Brain microvascular endothelial cell (primary cell): ENCODE data around the gene ASB12.

Experiments used
- DNase-seq: peaks from one replicate; pipeline ENCODE4 v3.0.0-alpha.2; 2020
- H3K27ac ChIP-seq: fragments of 250-450 bp; sonication (Bioruptor Pico); 2 replicates; pipeline ENCODE4 v1.5.1; 2020; ENCODE audit warnings: mild to moderate bottlenecking, moderate library complexity
- H3K27me3 ChIP-seq: fragments of 250-450 bp; sonication (Bioruptor Pico); replicated peaks from 2 replicates; pipeline ENCODE4 v1.5.1; 2020; ENCODE audit warnings: mild to moderate bottlenecking
- H3K36me3 ChIP-seq: fragments of 250-450 bp; sonication (Bioruptor Pico); replicated peaks from 2 replicates; pipeline ENCODE4 v1.5.1; 2020; ENCODE audit warnings: mild to moderate bottlenecking
- H3K4me3 ChIP-seq: 2 replicates; pipeline ENCODE4 v1.5.1; 2011; ENCODE audit warnings: low read depth, mild to moderate bottlenecking, control low read depth, low read length, moderate library complexity
- CTCF ChIP-seq: IDR thresholded peaks from 2 replicates; pipeline ENCODE4 v1.5.1; 2011; ENCODE audit warnings: low read depth, mild to moderate bottlenecking, moderate library complexity, low read length, control low read depth, inconsistent platforms; ENCODE audit errors: missing control alignments
- in situ Hi-C: cut with HindIII; loops from 2 replicates; pipeline ENCODE4 v1.10.0; 2017; ENCODE audit warnings: low sequenced_read_pairs, low pct_ligation_motif_present

The ASB12 gene

GRCh38 chrX:64198036-64198435 lies 32.4 kb downstream of the ASB12 start:
- in situ Hi-C loops = no loop called here

GRCh38 chrX:64196606-64197005 lies 33.8 kb downstream of the ASB12 start:
- Histone ChIP-seq H3K4me3 (no peak overlapping the region), H3K27ac (no peak overlapping the region), H3K27me3 (no peaks in the 10 kb centered on the region), H3K36me3 (no peaks in the 10 kb centered on the region)
- in situ Hi-C loops = no loop called here
- no peak for TF ChIP-seq CTCF
- no peak for DNase-seq

More at GRCh38 chrX:64198036-64198435, 32.4 kb downstream of the ASB12 start:
- Histone ChIP-seq H3K4me3 (no peak overlapping the region), H3K36me3 (no peaks in the 10 kb centered on the region), H3K27ac (no peak overlapping the region), H3K27me3 (no peaks in the 10 kb centered on the region)
- no peak for TF ChIP-seq CTCF
- no peak for DNase-seq

- no peak for TF ChIP-seq CTCF
- H3K27ac ChIP-seq = no peak overlapping the region
- H3K27me3 ChIP-seq = no peaks in the 10 kb centered on the region
- in situ Hi-C loops = no loop called here
- DNase-seq = no peak
- no peaks in the 10 kb centered on the region for H3K36me3 ChIP-seq
- no peak overlapping the region for H3K4me3 ChIP-seq
Measured at GRCh38 chrX:64195862-64196261, 34.5 kb downstream of the ASB12 start.

GRCh38 chrX:64192673-64193072 lies 37.7 kb downstream of the ASB12 start:
- Histone ChIP-seq H3K36me3 (no peaks in the 10 kb centered on the region), H3K27ac (no peak overlapping the region), H3K27me3 (no peaks in the 10 kb centered on the region), H3K4me3 (no peak overlapping the region)
- no peak for DNase-seq
- no peak for TF ChIP-seq CTCF
- in situ Hi-C loops = no loop called here

GRCh38 chrX:64192040-64192439 lies 38.4 kb downstream of the ASB12 start:
- Histone ChIP-seq H3K27me3 (no peaks in the 10 kb centered on the region), H3K36me3 (no peaks in the 10 kb centered on the region), H3K27ac (no peak overlapping the region), H3K4me3 (no peak overlapping the region)
- in situ Hi-C loops = no loop called here
- no peak for DNase-seq
- TF ChIP-seq CTCF = no peak

- H3K27me3 ChIP-seq = no peaks in the 10 kb centered on the region
- no peak overlapping the region for H3K4me3 ChIP-seq
- no peak for DNase-seq
- no peaks in the 10 kb centered on the region for H3K36me3 ChIP-seq
- in situ Hi-C loops = no loop called here
- H3K27ac ChIP-seq = no peak overlapping the region
- no peak for TF ChIP-seq CTCF
Measured at GRCh38 chrX:64191281-64192010, 39.0 kb downstream of the ASB12 start.
